GM23338 (cell line): ENCODE data around the gene AGAP3. TPM values are rescaled to one million over a fixed set of nuclear protein-coding genes. Genes with fewer than 3 reads are reported as not detected.

ENCODE experiments used
- ATAC-seq: fragments of 200-7000 bp; cut with Tn5 transposase; 3 replicates; pipeline ENCODE4 v1.9.1; 2020
- DNase-seq: peaks from one replicate; pipeline ENCODE4 v3.0.0-alpha.2; 2015; ENCODE audit warnings: low spot score
- H2AFZ ChIP-seq: fragments of 200-600 bp; sonication (generic); 2 replicates; pipeline ENCODE4 v1.8.0; 2016; ENCODE audit warnings: antibody characterized with exemption, mild to moderate bottlenecking, moderate library complexity
- H3F3A ChIP-seq: fragments of 200-600 bp; sonication (generic); replicated peaks from 2 replicates; pipeline ENCODE4 v1.8.0; 2017; ENCODE audit warnings: antibody characterized with exemption, mixed run types, low read depth
- H3K27ac ChIP-seq: fragments of 200-600 bp; sonication (generic); 2 replicates; pipeline ENCODE4 v1.6.1; 2016; ENCODE audit warnings: low read depth
- H3K27me3 ChIP-seq: fragments of 200-600 bp; sonication (generic); 2 replicates; pipeline ENCODE4 v1.8.0; 2016; ENCODE audit warnings: mild to moderate bottlenecking, mixed run types, moderate library complexity; ENCODE audit not compliant: insufficient read depth
- H3K36me3 ChIP-seq: fragments of 200-600 bp; sonication (generic); 2 replicates; pipeline ENCODE4 v1.8.0; 2016; ENCODE audit warnings: mild to moderate bottlenecking; ENCODE audit not compliant: insufficient read depth
- H3K4me1 ChIP-seq: fragments of 200-600 bp; sonication (generic); 2 replicates; pipeline ENCODE4 v1.8.0; 2016; ENCODE audit warnings: mild to moderate bottlenecking, moderate library complexity; ENCODE audit not compliant: insufficient read depth
- H3K4me2 ChIP-seq: fragments of 200-600 bp; sonication (generic); 2 replicates; pipeline ENCODE4 v1.7.1; 2017; ENCODE audit warnings: mixed run types
- H3K4me3 ChIP-seq: fragments of 200-600 bp; sonication (generic); 2 replicates; pipeline ENCODE4 v1.6.1; 2016; ENCODE audit warnings: mixed run types
- H3K79me2 ChIP-seq: fragments of 200-600 bp; sonication (generic); replicated peaks from 2 replicates; pipeline ENCODE4 v1.8.0; 2017; ENCODE audit warnings: mild to moderate bottlenecking; ENCODE audit not compliant: insufficient read depth
- H3K9me2 ChIP-seq: fragments of 200-600 bp; sonication (generic); 2 replicates; pipeline ENCODE4 v1.8.0; 2017; ENCODE audit not compliant: insufficient read depth
- H4K20me1 ChIP-seq: fragments of 200-600 bp; sonication (generic); replicated peaks from 2 replicates; pipeline ENCODE4 v1.8.0; 2017; ENCODE audit warnings: mild to moderate bottlenecking; ENCODE audit not compliant: insufficient read depth
- H3K27ac Mint-ChIP-seq: 2 replicates; pipeline ENCODE4 v1.8.0; 2020; ENCODE audit warnings: inconsistent platforms, mild to moderate bottlenecking, moderate library complexity, mixed read lengths
- H3K27me3 Mint-ChIP-seq: 3 replicates; pipeline ENCODE4 v1.8.0; 2022; ENCODE audit warnings: low read depth, mild to moderate bottlenecking, moderate library complexity, mixed read lengths, inconsistent platforms; ENCODE audit not compliant: insufficient read depth, poor library complexity
- H3K36me3 Mint-ChIP-seq: 3 replicates; pipeline ENCODE4 v1.8.0; 2021; ENCODE audit warnings: low read depth, mild to moderate bottlenecking, inconsistent platforms, moderate library complexity, mixed read lengths
- H3K4me1 Mint-ChIP-seq: 3 replicates; pipeline ENCODE4 v1.8.0; 2020; ENCODE audit warnings: mild to moderate bottlenecking, inconsistent platforms, mixed read lengths
- H3K4me3 Mint-ChIP-seq: 3 replicates; pipeline ENCODE4 v1.8.0; 2021; ENCODE audit warnings: moderate library complexity, mild to moderate bottlenecking, inconsistent platforms, mixed read lengths
- H3K9me3 Mint-ChIP-seq: 3 replicates; pipeline ENCODE4 v1.8.0; 2020; ENCODE audit warnings: moderate library complexity, mild to moderate bottlenecking, inconsistent platforms, mixed read lengths
- CREB1 ChIP-seq: fragments of 250-450 bp; sonication (Bioruptor Pico); IDR thresholded peaks from 2 replicates; pipeline ENCODE4 v1.5.0; 2020; ENCODE audit warnings: low read depth, mild to moderate bottlenecking, moderate library complexity
- EZH2 ChIP-seq: fragments of 200-600 bp; sonication (generic); IDR thresholded peaks from one replicate; pipeline ENCODE4 v1.8.0; 2017; ENCODE audit warnings: antibody characterized with exemption, mild to moderate bottlenecking, low read depth; ENCODE audit not compliant: unreplicated experiment
- EZH2phosphoT487 ChIP-seq: fragments of 200-600 bp; sonication (generic); IDR thresholded peaks from one replicate; pipeline ENCODE4 v1.8.1; 2018; ENCODE audit warnings: antibody characterized with exemption; ENCODE audit not compliant: unreplicated experiment
- JUNB ChIP-seq: IDR thresholded peaks from one replicate; pipeline ENCODE4 v1.6.1; 2016; ENCODE audit warnings: antibody characterized with exemption; ENCODE audit not compliant: unreplicated experiment
- NANOG ChIP-seq: IDR thresholded peaks from 2 replicates; pipeline ENCODE4 v1.6.1; 2016; ENCODE audit warnings: antibody characterized with exemption, borderline replicate concordance
- POLR2AphosphoS5 ChIP-seq: IDR thresholded peaks from 2 replicates; pipeline ENCODE4 v1.6.1; 2016; ENCODE audit warnings: antibody characterized with exemption, low read depth
- STAT1 ChIP-seq: IDR thresholded peaks from one replicate; pipeline ENCODE4 v1.6.1; 2016; ENCODE audit warnings: antibody characterized with exemption; ENCODE audit not compliant: unreplicated experiment
- ZNF114 ChIP-seq: fragments of 250-450 bp; sonication (Bioruptor Pico); IDR thresholded peaks from 2 replicates; pipeline ENCODE4 v1.5.0; 2020; ENCODE audit warnings: mild to moderate bottlenecking, moderate library complexity
- ZNF331 ChIP-seq: fragments of 250-450 bp; sonication (Bioruptor Pico); IDR thresholded peaks from 2 replicates; pipeline ENCODE4 v1.5.0; 2020; ENCODE audit warnings: low read depth, mild to moderate bottlenecking, moderate library complexity
- polyA plus RNA-seq: library from polyadenylated mRNA; unstranded; fragments of >200 nt; fragmentation: Nextera tagmentation; extraction: Ambion mirVana; gene quantifications from 2 replicates; pipeline ENCODE4 v1.2.1, GENCODE V29; 2016
- total RNA-seq: library from RNA; depleted of rRNA; stranded (reverse); fragments of >200 nt; shearing (Covaris generic); gene quantifications from 2 replicates; pipeline ENCODE4 v1.2.3, GENCODE V29; 2014
- TF ChIP-seq, protein P1 (sequence below): IDR thresholded peaks from 2 replicates; pipeline ENCODE4 v1.6.1; 2016; ENCODE audit warnings: antibody characterized with exemption
- TF ChIP-seq, protein P2 (sequence below): fragments of 250-450 bp; sonication (Bioruptor Pico); IDR thresholded peaks from 2 replicates; pipeline ENCODE4 v1.5.0; 2020; ENCODE audit warnings: mild to moderate bottlenecking, moderate library complexity
- TF ChIP-seq, protein P3 (sequence below): IDR thresholded peaks from one replicate; pipeline ENCODE4 v1.6.1; 2018; ENCODE audit warnings: antibody characterized with exemption; ENCODE audit not compliant: unreplicated experiment
- TF ChIP-seq, protein P4 (sequence below), 2 experiments: fragments of 200-600 bp in 1 of 2; sonication (generic) in 1 of 2; conservative IDR thresholded peaks; 2 replicates each; pipeline versions ENCODE4 v1.5.1 to v1.6.1; 2016 to 2017; ENCODE audit warnings: antibody characterized with exemption in 2 of 2, low read depth in 2 of 2, mild to moderate bottlenecking in 2 of 2, moderate library complexity in 1 of 2

AGAP3 gene
- total and polyA plus RNA-seq, 2 experiments from 2014 or later, result 24.0 to 39.2 TPM

DNA sequence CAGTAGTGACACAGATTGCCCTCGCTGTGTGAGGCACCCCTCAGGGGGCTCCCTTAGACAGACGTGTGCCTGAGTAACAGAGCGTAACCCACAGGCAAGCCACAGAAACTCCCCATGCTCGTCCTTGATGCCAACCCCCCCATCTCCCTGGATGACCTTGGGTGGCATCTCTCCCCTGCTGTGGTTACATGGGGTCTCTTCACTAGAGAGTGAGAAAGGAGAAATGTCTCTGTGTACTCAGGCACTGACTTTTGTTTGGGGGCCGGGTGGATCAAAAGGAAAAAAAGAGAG, 101.9 kb downstream of the AGAP3 start:
- Histone ChIP-seq H3K27ac (no peak overlapping the region), H3K27me3 (no peaks in the 10 kb centered on the region), H3K9me2 (no peaks in the 10 kb centered on the region), H3K36me3 (no peaks in the 10 kb centered on the region), H4K20me1 (no peaks in the 10 kb centered on the region), H3F3A (no peaks in the 10 kb centered on the region), H3K4me3 (no peak overlapping the region), H3K79me2 (no peaks in the 10 kb centered on the region), H3K4me2 (no peak overlapping the region), H2AFZ (no peak overlapping the region), H3K4me1 (no peaks in the 10 kb centered on the region)
- Mint-ChIP-seq H3K4me1 (no peaks in the 10 kb centered on the region), H3K36me3 (no peaks in the 10 kb centered on the region), H3K9me3 (no peaks in the 10 kb centered on the region), H3K27ac (no peak overlapping the region), H3K27me3 (peaks cover 3% of the 10 kb centered on the region), H3K4me3 (no peak overlapping the region)
- DNase-seq (no peak), ATAC-seq (no peak)
- TF ChIP-seq ZNF114 (CRISPR knock-in tag) (no peak), EZH2phosphoT487 (no peak), STAT1 (no peak), CREB1 (CRISPR knock-in tag) (no peak), EZH2 (no peak), NANOG (no peak), POLR2AphosphoS5 (no peak), JUNB (no peak), ZNF331 (no peak)
- TF ChIP-seq, protein P1, sequence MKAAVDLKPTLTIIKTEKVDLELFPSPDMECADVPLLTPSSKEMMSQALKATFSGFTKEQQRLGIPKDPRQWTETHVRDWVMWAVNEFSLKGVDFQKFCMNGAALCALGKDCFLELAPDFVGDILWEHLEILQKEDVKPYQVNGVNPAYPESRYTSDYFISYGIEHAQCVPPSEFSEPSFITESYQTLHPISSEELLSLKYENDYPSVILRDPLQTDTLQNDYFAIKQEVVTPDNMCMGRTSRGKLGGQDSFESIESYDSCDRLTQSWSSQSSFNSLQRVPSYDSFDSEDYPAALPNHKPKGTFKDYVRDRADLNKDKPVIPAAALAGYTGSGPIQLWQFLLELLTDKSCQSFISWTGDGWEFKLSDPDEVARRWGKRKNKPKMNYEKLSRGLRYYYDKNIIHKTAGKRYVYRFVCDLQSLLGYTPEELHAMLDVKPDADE, result no peak
- TF ChIP-seq, protein P2, sequence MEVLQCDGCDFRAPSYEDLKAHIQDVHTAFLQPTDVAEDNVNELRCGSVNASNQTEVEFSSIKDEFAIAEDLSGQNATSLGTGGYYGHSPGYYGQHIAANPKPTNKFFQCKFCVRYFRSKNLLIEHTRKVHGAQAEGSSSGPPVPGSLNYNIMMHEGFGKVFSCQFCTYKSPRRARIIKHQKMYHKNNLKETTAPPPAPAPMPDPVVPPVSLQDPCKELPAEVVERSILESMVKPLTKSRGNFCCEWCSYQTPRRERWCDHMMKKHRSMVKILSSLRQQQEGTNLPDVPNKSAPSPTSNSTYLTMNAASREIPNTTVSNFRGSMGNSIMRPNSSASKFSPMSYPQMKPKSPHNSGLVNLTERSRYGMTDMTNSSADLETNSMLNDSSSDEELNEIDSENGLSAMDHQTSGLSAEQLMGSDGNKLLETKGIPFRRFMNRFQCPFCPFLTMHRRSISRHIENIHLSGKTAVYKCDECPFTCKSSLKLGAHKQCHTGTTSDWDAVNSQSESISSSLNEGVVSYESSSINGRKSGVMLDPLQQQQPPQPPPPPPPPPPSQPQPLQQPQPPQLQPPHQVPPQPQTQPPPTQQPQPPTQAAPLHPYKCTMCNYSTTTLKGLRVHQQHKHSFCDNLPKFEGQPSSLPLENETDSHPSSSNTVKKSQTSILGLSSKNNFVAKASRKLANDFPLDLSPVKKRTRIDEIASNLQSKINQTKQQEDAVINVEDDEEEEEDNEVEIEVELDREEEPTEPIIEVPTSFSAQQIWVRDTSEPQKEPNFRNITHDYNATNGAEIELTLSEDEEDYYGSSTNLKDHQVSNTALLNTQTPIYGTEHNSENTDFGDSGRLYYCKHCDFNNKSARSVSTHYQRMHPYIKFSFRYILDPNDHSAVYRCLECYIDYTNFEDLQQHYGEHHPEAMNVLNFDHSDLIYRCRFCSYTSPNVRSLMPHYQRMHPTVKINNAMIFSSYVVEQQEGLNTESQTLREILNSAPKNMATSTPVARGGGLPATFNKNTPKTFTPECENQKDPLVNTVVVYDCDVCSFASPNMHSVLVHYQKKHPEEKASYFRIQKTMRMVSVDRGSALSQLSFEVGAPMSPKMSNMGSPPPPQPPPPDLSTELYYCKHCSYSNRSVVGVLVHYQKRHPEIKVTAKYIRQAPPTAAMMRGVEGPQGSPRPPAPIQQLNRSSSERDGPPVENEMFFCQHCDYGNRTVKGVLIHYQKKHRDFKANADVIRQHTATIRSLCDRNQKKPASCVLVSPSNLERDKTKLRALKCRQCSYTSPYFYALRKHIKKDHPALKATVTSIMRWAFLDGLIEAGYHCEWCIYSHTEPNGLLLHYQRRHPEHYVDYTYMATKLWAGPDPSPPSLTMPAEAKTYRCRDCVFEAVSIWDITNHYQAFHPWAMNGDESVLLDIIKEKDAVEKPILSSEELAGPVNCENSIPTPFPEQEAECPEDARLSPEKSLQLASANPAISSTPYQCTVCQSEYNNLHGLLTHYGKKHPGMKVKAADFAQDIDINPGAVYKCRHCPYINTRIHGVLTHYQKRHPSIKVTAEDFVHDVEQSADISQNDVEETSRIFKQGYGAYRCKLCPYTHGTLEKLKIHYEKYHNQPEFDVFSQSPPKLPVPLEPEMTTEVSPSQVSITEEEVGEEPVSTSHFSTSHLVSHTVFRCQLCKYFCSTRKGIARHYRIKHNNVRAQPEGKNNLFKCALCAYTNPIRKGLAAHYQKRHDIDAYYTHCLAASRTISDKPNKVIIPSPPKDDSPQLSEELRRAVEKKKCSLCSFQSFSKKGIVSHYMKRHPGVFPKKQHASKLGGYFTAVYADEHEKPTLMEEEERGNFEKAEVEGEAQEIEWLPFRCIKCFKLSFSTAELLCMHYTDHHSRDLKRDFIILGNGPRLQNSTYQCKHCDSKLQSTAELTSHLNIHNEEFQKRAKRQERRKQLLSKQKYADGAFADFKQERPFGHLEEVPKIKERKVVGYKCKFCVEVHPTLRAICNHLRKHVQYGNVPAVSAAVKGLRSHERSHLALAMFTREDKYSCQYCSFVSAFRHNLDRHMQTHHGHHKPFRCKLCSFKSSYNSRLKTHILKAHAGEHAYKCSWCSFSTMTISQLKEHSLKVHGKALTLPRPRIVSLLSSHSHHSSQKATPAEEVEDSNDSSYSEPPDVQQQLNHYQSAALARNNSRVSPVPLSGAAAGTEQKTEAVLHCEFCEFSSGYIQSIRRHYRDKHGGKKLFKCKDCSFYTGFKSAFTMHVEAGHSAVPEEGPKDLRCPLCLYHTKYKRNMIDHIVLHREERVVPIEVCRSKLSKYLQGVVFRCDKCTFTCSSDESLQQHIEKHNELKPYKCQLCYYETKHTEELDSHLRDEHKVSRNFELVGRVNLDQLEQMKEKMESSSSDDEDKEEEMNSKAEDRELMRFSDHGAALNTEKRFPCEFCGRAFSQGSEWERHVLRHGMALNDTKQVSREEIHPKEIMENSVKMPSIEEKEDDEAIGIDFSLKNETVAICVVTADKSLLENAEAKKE (CRISPR knock-in tag), result no peak
- TF ChIP-seq, protein P3, sequence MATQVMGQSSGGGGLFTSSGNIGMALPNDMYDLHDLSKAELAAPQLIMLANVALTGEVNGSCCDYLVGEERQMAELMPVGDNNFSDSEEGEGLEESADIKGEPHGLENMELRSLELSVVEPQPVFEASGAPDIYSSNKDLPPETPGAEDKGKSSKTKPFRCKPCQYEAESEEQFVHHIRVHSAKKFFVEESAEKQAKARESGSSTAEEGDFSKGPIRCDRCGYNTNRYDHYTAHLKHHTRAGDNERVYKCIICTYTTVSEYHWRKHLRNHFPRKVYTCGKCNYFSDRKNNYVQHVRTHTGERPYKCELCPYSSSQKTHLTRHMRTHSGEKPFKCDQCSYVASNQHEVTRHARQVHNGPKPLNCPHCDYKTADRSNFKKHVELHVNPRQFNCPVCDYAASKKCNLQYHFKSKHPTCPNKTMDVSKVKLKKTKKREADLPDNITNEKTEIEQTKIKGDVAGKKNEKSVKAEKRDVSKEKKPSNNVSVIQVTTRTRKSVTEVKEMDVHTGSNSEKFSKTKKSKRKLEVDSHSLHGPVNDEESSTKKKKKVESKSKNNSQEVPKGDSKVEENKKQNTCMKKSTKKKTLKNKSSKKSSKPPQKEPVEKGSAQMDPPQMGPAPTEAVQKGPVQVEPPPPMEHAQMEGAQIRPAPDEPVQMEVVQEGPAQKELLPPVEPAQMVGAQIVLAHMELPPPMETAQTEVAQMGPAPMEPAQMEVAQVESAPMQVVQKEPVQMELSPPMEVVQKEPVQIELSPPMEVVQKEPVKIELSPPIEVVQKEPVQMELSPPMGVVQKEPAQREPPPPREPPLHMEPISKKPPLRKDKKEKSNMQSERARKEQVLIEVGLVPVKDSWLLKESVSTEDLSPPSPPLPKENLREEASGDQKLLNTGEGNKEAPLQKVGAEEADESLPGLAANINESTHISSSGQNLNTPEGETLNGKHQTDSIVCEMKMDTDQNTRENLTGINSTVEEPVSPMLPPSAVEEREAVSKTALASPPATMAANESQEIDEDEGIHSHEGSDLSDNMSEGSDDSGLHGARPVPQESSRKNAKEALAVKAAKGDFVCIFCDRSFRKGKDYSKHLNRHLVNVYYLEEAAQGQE, result no peak
- TF ChIP-seq, protein P4, sequence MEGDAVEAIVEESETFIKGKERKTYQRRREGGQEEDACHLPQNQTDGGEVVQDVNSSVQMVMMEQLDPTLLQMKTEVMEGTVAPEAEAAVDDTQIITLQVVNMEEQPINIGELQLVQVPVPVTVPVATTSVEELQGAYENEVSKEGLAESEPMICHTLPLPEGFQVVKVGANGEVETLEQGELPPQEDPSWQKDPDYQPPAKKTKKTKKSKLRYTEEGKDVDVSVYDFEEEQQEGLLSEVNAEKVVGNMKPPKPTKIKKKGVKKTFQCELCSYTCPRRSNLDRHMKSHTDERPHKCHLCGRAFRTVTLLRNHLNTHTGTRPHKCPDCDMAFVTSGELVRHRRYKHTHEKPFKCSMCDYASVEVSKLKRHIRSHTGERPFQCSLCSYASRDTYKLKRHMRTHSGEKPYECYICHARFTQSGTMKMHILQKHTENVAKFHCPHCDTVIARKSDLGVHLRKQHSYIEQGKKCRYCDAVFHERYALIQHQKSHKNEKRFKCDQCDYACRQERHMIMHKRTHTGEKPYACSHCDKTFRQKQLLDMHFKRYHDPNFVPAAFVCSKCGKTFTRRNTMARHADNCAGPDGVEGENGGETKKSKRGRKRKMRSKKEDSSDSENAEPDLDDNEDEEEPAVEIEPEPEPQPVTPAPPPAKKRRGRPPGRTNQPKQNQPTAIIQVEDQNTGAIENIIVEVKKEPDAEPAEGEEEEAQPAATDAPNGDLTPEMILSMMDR (conservative IDR thresholded peaks at IDR 0.05; ENCODE audit: low read depth in 2 of 2), result no peak
